A204.1 (cell line): ENCODE data around the gene CENPF.
A peak's percentile ranks its signal among the peaks of the same experiment; 100 is the strongest.

ENCODE experiments used
- FAIRE-seq: peaks from 2 replicates; lab custom pipeline; 2012; peaks lifted over from hg19 to GRCh38; lab: Jason Lieb, UNC

CENPF gene

GRCh38 chr1:214617246-214617645 is 14.3 kb downstream of the CENPF start:
- no peak for FAIRE-seq

DNA sequence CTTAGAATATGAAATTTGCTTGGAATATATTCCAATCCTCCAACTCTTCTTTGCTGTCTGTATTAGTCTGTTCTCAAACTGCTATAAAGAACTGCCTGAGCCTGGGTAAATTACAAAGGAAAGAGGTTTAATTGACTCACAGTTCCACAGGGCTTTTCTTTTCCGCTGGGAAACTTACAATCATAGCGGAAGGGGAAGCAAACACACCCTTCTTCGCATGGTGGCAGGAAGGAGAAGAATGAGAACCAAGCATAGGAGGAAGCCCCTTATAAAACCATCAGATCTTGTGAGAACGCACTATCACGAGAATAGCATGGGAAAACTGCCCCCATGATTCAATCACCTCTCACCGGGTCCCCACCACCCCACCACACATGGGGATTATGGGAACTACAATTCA is 14.8 kb downstream of the CENPF start:
- no peak for FAIRE-seq

- FAIRE-seq = no peak
Measured at GRCh38 chr1:214621236-214621635, 18.2 kb downstream of the CENPF start.

DNA sequence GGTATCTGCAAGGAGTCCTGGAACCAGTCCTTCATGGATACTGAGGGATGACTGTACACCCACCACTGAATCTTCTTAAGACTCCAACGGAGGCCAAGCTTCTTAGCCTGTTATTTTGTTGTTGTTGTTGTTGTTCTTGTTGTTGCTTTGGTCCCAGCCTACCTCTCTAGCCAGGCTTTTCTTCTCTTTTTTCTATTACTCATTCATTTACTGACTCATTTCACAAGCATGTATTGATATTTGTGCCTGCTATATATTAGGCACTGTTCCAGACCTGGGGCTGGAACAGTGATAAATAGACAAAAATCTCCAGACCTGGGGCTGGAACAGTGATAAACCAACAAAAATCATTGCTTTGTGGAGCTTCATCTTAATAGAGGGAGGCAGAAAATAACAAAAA is 20.4 kb downstream of the CENPF start:
- FAIRE-seq = no peak

GRCh38 chr1:214632091-214632490 is 29.1 kb downstream of the CENPF start:
- no peak for FAIRE-seq

- FAIRE-seq = no peak
Measured at GRCh38 chr1:214633686-214634085, 30.7 kb downstream of the CENPF start.

DNA sequence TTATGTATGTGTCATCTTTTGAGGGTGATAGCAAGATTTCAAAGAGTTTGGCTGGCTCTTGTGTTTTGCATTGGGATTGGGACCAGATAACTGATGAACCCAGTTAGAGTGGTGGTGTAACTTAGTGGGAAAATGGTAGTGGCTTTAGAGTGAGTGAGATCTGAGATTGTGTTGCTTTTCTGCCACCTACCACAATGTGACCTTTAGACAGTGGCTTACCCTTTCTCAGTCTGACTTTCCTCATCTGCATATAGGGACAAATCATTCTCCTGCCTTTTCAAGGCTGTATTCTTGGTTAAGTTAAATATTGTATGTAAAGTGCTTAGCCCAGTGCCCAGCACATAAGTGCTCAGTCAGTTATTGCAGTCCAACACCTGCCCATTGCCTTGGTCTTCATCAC is 31.3 kb downstream of the CENPF start:
- FAIRE-seq = no peak

- FAIRE-seq = no peak
Measured at GRCh38 chr1:214635086-214635485, 32.1 kb downstream of the CENPF start.

- no peak for FAIRE-seq
Measured at GRCh38 chr1:214635506-214635905, 32.5 kb downstream of the CENPF start.

- FAIRE-seq = no peak
Measured at GRCh38 chr1:214636436-214636835, 33.4 kb downstream of the CENPF start.

DNA sequence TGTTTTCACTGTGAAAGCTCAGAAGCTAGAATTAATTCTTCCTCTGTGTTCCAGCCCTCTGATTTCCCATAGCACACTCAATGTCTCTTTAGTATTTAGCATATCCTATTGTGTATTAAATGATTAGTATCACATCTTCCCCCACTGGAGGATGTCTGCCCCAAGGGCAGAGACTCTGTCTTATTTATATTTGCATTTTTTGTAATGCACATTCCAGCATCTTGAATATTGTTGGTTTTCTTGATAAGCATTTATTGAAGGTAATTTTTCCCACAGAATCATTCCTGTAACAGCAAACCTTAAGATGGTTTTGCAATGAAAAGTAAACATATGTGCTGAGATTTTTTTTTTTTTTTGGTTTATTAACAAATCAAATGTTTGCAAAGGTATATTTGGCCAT is 34.1 kb downstream of the CENPF start:
- FAIRE-seq = no peak

- peak; percentile 91 for FAIRE-seq
Measured at GRCh38 chr1:214637722-214638458, 34.9 kb downstream of the CENPF start.

DNA sequence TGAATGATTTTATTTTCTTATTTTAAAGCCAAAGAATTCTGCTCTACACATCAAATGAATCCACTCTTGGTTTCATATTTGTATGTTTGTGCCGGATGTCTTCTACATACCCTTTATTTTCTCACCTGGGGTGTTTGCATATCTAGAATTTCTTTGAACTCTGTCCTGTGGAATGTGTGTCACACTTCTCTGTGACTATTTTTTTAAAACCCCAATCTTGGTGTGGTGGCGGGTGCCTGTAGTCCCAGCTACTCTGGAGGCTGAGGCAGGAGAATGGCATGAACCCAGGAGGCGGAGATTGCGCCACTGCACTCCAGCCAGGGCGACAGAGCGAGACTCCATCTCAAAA is 35.4 kb downstream of the CENPF start:
- no peak for FAIRE-seq

DNA sequence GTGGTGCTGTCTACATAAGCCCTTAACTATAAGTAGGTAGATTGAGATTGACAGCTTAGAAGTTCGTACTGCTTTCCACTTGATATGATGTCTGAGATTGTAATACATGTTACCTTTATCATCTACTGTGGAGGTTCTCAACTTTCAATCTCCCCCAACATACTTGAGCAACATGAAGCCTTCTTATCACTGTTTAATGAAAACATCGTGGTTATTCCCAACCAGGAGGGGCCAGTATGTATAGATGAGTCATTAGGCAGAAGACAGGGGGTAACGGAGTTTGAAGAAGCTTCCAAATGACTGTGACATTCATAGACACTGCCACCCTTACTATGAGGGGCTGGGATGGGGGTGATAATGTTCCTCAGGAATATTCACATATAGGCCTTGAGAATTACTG is 36.0 kb downstream of the CENPF start:
- no peak for FAIRE-seq

DNA sequence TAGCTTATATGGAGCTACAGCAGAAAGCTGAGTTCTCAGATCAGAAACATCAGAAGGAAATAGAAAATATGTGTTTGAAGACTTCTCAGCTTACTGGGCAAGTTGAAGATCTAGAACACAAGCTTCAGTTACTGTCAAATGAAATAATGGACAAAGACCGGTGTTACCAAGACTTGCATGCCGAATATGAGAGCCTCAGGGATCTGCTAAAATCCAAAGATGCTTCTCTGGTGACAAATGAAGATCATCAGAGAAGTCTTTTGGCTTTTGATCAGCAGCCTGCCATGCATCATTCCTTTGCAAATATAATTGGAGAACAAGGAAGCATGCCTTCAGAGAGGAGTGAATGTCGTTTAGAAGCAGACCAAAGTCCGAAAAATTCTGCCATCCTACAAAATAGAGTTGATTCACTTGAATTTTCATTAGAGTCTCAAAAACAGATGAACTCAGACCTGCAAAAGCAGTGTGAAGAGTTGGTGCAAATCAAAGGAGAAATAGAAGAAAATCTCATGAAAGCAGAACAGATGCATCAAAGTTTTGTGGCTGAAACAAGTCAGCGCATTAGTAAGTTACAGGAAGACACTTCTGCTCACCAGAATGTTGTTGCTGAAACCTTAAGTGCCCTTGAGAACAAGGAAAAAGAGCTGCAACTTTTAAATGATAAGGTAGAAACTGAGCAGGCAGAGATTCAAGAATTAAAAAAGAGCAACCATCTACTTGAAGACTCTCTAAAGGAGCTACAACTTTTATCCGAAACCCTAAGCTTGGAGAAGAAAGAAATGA is 37.6 kb downstream of the CENPF start:
- no peak for FAIRE-seq

- no peak for FAIRE-seq
Measured at GRCh38 chr1:214641214-214641895, 38.4 kb downstream of the CENPF start.

DNA sequence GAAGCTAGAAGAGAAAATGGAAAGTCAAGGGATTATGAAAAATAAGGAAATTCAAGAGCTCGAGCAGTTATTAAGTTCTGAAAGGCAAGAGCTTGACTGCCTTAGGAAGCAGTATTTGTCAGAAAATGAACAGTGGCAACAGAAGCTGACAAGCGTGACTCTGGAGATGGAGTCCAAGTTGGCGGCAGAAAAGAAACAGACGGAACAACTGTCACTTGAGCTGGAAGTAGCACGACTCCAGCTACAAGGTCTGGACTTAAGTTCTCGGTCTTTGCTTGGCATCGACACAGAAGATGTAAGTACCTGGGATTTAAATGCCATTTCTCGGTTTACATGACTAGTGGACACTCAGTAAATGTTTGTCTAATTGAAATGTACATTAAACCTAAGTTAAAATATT is 40.0 kb downstream of the CENPF start:
- FAIRE-seq = no peak

GRCh38 chr1:214645712-214646111 is 42.7 kb downstream of the CENPF start:
- no peak for FAIRE-seq

- FAIRE-seq = no peak
Measured at GRCh38 chr1:214648801-214649200, 45.8 kb downstream of the CENPF start.

DNA sequence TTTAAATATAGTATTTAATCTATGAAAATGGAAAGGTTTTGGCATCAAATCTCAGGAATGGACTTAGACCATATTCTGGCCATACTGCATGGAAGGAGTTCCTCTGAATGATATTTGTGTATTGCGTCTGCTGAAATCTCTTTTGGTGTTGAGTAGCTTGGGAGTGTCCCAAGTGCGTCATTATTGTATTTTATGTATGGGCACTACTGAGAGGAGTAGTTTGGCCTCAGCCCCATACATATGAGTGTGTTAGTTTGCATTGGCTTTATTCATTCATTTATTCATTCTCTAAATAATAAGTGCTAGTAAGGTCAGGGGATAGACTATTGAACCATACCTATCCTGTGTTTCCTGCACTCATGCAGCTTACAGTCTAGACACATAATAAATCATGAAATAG is 46.6 kb downstream of the CENPF start:
- FAIRE-seq = no peak

- FAIRE-seq = no peak
Measured at GRCh38 chr1:214650664-214651063, 47.7 kb downstream of the CENPF start.

GRCh38 chr1:214657299-214657698 is 54.3 kb downstream of the CENPF start:
- FAIRE-seq = no peak

DNA sequence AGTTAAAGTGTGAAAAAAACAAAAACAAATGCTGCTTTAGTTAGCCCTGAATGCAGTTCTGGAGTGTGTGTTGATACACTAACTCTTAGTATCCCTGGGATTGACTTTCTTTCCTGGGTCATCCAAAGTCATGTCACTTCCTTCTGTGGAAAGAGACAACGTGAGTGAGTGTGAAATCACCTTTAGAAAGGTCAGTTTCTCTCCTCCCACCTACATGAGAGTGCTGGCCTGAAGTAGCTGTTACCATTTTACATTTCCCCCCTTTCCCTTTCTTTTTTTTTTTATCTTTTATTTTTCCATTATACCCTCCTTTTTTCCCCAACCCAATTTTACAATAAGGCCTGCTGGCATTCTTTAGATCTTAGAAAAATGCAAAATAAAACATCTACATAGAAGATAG is 55.2 kb downstream of the CENPF start:
- no peak for FAIRE-seq
